GM18873 (cell line): ENCODE data around the gene C5orf47.
"Not testable (repeated sequence)": the region's sequence is repeated elsewhere in the genome, so short reads cannot be mapped to it uniquely, and the experiment has no call there.

Source experiments
- ATAC-seq: cut with Tn5 transposase; IDR thresholded peaks from one replicate; pipeline ENCODE4 v1.9.1; 2021; ENCODE audit warnings: mild to moderate bottlenecking, moderate library complexity, moderate number of reproducible peaks; ENCODE audit not compliant: unreplicated experiment, low FRiP score

C5orf47 gene

DNA sequence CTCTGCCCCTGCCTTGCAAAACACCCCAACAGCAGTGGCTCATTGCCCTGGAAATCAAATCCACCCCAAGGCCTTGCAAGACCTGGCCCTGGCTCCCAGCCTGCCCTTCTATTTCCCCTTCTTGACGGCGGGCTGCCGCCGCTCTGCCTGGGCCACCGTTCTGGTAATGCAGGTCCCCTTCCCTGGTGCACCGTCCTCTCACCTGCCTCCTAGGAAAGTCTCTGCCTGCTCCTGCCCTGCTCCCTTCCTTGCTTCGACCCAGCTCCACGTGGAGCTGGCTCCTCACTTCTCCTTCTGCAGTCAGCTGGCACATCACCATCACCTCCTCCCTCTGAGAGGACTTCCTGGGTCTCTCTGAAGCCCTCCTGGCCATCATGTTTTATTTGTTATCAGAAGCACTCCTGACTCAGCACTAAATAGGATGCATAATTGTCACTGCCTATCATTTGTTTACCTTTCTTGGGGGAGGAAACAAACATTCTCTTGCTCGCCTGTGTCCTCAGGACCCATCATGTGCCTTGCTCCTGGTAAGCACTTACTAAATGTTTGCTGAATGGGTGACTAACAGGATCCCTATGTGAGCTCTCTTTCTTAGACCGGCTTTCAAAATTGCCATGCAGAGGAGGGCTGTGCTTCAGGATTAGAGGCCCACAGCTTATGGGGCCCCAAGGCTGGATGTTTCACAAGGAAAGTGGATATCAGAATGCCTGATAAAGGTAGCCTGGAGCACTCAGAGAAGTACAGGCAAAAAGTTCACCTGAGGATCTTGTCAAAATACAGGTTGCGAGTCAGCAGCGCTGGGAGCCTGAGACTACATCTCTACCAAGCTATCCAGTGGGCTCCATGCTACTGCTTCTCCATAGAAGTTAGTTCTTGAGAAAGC lies 19.6 kb upstream of the C5orf47 start:
- ATAC-seq: no peak

GRCh38 chr5:173970878-173971650 lies 17.9 kb upstream of the C5orf47 start:
- no peak for ATAC-seq

GRCh38 chr5:173971681-173972345 lies 17.2 kb upstream of the C5orf47 start:
- ATAC-seq: no peak

GRCh38 chr5:173972607-173972924 lies 16.4 kb upstream of the C5orf47 start:
- no peak for ATAC-seq

- no peak for ATAC-seq
These were observed 15.9 kb upstream of the C5orf47 start for GRCh38 chr5:173972925-173973615.

- no peak for ATAC-seq
These were observed 15.4 kb upstream of the C5orf47 start for GRCh38 chr5:173973616-173973969.

- no peak for ATAC-seq
These were observed 14.2 kb upstream of the C5orf47 start for GRCh38 chr5:173974688-173975239.

DNA sequence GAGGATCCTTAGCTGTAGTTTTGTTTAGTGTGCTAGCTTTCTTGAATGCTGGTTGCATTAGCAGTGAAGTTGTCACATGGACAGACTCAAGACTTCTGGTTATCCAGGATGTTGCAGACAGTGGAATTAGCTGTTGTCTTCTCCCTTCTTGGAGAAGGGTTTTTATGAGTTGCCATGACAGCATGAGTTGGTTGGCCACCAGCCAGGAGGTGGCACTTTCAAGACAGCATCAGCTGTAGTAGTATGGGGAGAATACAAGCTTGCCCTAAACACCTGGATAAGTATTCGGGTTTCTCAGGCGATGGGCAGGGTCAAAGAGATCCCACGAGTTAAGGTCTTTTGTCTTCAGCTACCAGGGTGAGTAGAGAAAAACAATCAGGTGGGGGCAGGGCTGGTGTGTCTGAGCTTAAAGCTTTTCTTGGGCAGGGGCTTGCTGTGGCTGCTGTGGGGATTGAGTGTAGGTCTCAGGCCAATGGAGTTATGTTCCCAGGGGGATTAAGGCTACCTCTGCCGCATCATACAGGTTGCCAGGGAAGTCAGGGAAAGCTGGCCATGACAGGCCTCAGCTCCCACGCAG lies 7.7 kb upstream of the C5orf47 start:
- ATAC-seq: no peak

DNA sequence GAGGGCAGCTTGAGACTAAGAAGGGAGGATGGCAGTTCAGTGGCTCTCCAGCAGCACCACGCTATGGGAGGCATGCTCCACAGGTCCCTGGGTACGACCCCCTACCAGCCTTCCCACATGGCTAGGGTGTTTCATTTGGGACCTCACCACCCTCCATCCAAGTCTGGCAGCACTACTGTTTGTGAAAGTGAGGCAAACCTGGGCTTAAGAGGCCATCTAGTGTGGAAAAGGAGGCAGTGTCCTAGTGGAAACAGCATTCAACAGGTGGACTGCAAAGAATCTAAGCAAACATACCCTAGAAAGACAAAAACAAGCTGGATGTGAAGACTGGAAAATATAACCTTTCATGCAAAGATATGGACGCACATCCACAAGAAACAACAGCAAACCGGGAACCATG lies 4.8 kb upstream of the C5orf47 start:
- ATAC-seq: no peak

GRCh38 chr5:173989432-173990082 lies 587 bp downstream of the C5orf47 start:
- no peak for ATAC-seq

- no peak for ATAC-seq
These were observed 8.4 kb downstream of the C5orf47 start for GRCh38 chr5:173997331-173997730.

GRCh38 chr5:173998531-173998930 lies 9.6 kb downstream of the C5orf47 start:
- no peak for ATAC-seq

DNA sequence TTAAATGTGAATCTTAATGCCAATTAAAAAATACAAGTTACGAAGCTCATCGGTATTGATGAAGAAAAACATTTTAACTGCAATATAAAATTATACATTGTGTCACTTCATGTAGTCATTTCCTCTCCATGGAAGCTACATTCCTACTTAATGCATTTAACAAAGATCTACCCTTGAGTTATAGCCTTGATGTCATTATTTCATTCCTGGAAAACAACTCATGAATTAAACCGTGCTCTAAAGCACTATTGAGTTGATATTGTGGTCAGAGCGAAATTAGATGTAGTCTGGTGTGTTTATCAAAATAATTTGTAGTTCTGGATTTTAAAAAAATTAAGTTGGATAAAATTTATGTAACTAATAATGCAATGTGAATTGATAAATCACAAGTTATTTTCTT lies 11.1 kb downstream of the C5orf47 start:
- ATAC-seq: no peak

- ATAC-seq: no peak
These were observed 14.8 kb downstream of the C5orf47 start for GRCh38 chr5:174003795-174004194.

DNA sequence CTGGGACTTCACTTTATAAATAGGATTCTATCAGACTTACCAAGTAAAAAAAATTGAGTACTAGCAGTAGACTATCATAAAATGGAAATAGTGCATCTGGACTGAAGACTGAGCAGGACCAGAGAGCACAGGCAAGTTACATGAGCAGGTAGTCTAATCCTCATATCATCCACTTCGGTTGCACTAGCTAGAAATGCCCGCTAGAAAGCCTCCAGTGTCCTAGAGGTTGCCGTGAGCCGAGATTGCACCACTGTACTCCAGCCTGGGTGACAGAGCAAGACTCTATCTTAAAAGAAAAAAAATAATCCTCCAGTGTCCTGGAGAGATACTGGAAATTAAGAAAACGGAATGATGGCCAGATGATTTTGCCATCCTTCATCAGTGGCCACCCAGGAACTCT lies 20.0 kb downstream of the C5orf47 start:
- no peak for ATAC-seq

DNA sequence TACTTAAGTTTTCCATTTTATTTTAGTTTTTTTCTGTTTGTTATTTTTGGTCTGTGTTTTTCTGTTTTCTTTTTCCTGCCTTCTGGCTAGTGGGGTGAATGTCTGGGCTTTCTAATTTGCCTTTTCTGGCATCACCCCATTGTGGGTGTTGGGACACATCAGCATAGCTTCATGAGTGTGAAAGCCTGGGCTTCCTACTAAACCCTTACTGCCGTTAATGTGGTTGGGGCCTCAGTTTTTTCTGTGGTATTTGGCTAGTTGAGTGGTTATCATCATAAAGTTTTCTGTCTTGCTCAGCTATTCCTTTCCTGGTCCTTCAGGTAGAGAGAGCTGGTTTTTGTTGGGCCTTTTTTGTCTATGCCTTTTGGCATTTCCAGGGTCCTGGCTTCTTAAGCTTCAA lies 21.4 kb downstream of the C5orf47 start:
- no peak for ATAC-seq

GRCh38 chr5:174011441-174011840 lies 22.5 kb downstream of the C5orf47 start:
- ATAC-seq: no peak

GRCh38 chr5:174020069-174020927 lies 31.3 kb downstream of the C5orf47 start:
- not testable (repeated sequence) for ATAC-seq

DNA sequence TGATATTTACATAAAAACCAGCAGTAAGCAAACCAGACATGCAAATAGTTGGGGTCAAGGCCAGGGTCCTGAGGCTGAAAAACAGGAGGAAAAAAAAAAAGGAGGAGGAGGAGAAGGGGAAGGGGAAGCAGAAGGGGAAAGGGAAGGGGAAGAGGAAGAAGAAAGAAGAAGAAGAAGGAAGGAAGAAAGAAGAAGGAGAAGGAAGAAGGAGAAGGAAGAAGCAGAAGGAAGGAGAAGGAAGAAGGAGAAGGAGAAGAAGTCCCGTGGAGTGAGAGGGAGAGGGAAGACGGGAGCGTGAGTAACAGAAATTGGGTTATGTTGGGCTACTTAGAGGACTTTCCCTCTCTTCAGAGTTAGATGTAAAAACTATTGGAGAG lies 31.9 kb downstream of the C5orf47 start:
- ATAC-seq: no peak
